GM21526 (cell line): ENCODE data around the gene TGFBR3.

Source experiments
- ATAC-seq: cut with Tn5 transposase; IDR thresholded peaks from one replicate; pipeline ENCODE4 v1.9.1; 2021; ENCODE audit warnings: moderate library complexity; ENCODE audit not compliant: unreplicated experiment, low FRiP score

TGFBR3 gene

DNA sequence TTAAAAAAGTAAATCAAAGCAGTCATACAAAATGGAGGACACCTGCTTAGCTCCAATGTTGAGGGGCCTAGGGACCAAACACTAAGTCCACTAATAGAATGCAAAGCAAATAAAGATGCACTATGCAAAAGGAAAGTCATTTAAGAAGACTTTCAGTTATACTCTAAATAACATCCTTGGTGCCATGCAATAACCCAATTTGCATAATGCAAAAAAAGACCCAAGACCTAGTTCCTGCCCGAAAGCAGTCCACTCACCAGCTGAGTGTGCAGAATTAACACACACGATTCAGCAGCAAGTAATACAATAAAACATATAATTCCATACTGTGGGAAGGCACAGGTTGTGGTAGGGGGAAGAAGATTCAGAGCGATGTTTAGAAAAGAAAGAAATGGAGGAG lies 101.8 kb downstream of the TGFBR3 start:
- no peak for ATAC-seq

DNA sequence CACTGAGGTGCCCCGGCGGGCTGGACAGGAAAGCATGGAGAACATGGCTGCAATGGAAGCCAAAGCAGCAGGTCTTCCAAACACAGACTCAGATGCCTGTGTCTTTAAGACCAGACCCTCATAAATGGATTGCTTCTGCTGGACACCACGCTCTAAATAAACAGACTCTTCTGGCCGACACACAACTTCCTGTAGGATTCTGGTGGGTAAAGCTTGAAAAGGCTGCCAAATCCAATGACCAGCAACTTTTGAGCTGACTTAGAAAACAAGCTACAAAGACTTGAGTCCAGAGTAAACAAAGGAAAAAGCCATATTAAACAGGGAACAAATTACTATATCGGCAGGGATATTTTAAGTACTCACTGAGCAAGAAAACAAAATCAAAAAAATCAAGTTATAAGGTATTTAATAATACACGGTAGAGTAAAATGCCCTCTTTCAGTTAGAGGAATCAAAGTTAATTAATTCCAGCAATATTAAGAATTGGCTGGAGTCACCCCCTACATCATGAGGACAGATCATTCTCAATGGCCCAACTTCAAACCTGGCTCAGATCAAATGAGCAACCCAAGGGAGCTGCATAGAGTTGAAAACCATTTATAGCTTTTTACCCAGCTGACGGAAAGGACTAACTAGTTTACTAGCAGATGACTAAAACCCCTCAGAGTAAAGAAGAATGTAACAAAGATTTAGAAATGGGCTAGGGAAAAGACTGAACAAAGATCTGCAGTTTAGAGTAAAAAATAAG lies 102.4 kb downstream of the TGFBR3 start:
- ATAC-seq = no peak

DNA sequence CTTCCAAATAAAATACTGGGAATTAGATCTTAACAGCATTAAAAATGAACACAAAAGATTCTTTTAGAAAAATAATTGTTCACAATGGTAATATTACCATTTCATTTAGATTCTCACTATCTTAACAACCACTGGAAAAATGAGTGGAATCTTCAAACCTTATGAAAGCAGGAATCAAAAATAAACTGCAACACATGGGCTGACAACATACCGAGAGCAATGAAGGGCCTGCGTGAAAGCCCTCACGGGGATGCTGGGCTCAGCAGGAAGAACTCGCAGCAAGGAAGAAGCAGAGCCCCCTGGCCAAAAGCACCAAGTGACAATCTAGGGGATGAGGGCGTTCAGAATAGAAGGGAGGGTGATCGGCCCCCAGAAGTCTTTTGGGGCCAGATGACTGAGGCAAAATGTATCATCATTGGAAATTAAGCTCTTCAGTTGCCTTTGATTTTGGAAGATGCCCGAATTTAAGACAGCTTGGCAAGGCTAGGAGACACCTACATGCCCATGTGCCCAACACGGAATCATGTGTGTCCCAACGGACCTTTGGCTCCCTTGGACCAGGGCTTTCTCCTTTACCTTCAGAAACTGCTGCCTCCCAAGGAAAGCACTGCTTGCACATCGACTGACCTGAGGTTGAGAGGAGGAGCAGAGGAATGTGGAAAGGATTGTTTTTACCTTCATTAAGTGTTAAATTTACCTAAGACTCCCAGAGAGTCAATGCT lies 103.9 kb downstream of the TGFBR3 start:
- ATAC-seq = no peak

DNA sequence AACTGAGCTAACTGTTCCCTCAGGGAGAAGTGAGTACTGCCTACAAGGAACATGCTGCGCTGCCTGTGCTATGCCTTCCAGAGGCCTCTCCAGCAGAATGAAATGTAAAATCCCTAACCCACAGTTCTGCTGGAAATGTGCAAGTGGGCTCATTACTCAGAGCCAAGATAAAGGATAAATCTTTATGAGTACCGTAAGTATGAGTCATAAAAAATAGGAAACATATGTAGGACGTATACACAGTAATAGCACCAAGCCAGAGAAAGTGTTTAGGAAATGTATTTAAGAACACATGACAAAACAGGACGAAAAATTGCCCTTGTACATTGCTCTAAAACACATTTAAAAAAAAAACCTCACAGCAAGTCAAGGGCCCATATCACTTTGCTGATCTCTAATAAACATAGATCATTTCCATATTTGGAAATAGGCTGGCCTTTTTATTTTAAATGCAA lies 104.6 kb downstream of the TGFBR3 start:
- ATAC-seq = no peak

DNA sequence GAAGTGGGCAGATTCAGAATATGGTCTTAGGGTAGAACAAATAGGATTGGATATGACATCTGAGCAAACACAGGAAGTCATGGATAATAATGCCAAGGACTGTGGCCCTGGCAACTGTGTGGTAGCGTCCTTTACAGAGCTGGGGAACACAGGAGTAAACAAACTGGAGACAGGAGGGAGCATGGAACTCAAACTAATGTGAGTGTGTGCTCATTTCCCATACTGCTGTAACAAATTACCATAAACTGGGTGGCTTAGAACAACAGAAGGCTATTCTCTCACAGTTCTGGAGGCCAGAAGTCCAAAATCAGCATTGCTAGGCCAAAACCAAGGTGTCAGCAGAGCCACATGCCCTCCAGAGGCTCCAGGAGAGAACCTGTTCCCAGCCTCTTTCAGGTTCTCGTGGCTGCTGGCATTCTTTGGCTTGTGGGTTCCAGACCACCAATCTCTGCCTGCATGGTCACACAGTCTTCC lies 106.4 kb downstream of the TGFBR3 start:
- no peak for ATAC-seq

DNA sequence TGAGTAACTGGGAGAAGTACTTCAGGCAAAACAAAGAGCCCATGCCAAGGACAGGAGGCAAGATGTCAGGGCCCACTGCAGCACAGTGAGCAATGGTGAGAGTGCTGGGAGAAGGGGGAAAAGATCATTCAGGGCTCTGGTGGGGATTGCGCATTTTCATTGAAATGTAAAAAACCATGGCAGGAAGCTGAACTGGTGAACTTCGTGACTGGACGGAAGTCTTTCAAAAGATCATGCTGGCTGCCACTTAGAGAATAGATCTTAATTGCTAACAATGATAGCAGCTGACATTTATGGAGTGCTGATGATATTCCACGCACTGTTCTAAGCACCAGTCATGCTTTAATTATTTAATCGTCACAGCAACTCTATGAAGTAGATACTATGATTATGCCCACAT lies 107.0 kb downstream of the TGFBR3 start:
- ATAC-seq = no peak

DNA sequence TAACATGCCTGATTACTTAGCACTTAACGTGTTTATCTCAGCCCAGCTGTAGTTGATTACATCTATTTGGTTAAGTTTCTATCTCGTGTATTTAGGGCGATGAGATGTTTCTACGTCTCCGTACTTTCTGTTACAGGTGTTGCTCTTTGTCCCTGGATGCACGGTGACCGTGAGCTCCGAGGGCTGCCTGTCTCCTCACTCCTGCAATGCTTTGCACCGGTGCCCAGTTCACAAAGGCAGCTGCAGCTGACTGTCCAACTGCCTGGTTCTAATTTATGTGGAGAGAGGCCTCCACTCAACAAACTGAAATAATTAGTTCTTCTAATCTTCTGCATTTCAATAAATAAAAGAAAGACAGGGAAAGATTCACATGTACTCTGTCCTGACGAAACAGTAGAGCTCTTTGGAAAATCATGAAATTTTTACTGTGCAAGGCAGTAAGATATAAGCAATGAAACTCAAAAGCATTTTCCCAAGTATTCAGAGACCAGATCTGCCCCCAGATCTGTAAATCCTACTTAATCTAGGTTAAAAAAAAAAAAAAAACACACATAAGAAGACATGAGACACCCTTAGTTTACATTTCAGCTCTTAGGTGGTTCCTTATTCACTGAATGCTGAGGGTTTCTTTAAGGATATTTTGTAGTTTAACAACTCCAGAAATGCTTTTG lies 108.2 kb downstream of the TGFBR3 start:
- ATAC-seq = no peak

DNA sequence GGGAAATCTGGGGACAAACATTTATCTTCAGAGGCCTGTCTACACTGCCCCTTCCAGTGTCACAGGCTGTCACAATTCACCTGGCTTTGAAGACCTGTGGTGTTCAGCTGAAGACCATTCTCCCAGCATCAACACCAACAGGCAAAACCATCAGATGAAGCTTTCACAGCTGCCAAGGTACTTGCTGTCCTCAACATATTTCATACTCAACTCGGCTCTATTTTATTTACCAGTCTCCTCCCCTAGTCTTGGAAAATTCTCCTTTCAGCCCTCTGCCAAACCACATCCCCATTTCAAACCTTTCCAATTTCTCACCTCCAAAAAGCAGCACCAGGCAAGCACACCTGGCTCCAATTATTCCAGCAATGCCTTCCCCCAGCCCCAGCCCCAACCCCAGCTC lies 108.8 kb downstream of the TGFBR3 start:
- ATAC-seq = no peak

DNA sequence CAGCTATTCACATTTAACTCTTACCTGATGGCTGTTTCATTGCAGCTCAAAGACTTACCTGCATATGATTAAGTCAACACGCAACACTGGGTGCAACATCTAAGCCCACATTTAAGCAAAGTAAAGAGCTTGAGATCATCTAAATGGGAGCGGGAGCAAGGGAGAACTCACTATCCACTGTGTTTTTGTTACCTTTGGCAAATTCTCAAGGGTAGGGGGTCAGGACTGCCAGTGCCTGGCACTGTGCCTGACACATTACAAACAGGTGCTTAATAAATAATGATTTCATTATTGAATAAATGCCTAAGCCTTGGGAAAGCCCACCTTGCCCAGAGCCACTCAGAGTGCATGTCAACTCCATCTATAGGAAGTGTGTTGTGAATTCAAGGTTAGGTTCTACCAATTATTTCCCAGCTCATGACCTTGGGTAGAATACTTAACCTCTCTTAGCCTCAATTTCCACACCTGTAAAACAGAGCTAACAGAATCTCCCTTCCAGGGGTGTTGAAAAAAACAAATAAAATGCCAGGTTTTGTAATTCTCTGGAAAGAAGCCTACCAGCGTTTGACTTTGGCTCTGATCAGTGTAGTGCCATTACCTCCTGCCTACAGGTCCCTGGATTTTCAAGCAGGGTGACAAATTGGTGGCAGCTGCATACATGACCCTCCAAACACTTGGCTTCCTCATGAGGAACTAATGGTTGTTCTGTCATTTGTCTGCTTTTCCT lies 109.7 kb downstream of the TGFBR3 start:
- ATAC-seq = no peak

DNA sequence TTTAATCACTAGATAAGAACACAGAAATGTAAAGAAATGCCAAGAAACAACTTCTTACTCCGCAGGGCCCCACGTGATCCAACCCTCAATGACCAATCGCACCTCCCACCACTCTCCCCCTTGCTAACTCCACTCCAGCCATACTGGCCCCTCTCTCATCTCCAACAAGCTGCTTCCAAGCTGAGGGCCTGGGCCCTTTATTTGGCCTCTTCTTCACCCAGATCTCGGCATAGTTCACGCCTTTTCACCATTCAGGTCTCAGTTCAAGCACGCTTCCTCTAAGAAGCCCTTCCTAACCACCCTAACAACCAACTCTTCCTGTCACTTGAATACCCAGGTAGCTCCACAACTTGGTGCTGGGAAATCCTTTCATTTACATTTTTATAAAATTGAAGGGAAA lies 110.7 kb downstream of the TGFBR3 start:
- ATAC-seq = no peak

DNA sequence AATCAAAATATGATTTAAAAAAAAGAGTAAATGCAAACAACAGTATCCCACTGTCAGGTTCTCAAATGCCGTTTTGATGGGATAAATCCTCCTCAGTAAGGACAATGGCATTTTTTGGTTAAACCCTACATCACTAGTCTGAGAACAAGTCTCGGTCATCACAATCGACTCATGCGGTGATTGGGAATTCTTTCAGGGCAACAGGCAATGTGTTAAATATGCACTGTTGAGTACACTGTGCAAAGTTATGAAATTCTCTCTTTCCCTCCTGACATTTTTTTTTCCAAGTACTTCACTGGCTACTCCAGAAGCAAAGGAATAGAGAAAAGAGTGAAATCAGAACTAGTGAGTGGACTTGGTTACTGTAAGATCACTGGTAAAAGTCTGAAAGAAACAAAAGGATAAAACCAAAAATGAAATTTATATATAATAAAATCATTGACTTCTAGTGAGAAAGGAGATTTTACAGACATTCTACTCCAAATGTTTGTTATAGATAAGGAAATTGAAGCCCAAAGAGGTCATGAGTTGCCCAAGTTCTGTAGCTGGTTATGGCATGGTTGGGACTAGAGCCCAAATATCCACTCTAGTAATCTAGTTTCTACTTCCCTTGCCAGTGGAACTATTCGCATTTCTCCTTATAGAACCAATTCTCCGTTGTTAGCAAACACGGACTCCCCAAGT lies 111.3 kb downstream of the TGFBR3 start:
- no peak for ATAC-seq

DNA sequence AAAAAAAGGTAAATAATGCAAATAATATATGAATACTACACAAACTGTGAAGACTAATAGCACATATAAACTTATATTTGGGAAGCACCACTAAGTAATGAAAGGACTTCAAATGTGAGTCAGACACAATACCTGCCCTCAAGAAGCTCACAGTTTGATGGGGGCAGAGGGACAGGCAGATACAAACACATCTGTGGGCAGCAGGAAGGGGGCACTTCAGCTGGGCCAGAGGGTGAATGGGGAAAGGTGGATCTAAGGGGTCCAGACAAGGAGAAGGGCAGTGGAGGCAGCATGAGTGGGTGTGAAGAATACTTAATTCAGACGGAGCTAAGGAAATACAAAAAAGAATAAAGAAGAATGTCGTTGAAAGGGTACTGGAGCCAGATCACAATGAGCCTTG lies 114.2 kb downstream of the TGFBR3 start:
- ATAC-seq = no peak

DNA sequence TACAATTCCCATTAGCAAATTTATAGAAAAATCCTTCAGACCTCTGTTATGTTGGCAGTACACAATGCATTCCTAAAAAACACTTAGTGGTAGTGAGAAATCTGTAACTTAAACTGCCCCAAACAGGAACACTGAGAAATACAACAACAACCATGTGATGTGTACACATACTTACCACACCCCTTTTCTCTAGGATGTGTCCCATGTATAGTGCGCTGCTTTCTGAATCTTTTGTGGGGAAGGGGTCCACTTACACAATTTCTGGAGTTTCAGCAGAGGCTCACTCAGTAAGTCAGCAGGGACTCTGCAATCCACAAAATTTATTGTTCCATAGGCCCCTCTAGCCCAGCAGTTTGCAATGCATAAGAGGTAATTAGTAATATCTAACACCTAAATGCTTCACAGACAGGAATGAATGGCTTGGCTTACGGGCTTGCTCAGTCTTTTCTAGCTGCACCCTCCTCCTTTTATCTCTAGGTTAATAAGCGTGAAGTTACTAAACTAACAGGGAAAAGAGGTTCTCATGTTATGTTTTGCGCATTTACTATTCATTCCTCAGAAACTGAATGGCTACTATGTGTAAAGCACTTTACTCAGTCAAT lies 115.2 kb downstream of the TGFBR3 start:
- no peak for ATAC-seq

DNA sequence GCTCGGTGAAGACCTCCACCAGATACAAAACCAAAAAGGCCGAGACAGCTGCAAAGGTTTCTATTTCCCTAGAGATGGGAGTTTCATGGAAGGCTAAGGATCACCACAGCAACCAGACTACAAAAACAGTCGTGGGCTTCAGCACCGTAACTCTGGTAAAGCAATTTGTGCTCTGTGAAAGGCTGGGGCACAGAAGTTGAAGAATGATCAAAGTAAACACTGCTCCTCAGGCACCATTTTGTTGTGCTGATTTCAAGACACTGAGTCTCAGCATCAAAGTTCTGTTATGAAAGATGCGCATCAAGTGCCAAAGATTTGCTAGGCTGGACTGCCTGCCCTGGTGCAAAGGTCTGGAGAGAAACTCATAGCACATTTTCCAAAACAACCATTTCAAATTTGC lies 116.2 kb downstream of the TGFBR3 start:
- no peak for ATAC-seq

DNA sequence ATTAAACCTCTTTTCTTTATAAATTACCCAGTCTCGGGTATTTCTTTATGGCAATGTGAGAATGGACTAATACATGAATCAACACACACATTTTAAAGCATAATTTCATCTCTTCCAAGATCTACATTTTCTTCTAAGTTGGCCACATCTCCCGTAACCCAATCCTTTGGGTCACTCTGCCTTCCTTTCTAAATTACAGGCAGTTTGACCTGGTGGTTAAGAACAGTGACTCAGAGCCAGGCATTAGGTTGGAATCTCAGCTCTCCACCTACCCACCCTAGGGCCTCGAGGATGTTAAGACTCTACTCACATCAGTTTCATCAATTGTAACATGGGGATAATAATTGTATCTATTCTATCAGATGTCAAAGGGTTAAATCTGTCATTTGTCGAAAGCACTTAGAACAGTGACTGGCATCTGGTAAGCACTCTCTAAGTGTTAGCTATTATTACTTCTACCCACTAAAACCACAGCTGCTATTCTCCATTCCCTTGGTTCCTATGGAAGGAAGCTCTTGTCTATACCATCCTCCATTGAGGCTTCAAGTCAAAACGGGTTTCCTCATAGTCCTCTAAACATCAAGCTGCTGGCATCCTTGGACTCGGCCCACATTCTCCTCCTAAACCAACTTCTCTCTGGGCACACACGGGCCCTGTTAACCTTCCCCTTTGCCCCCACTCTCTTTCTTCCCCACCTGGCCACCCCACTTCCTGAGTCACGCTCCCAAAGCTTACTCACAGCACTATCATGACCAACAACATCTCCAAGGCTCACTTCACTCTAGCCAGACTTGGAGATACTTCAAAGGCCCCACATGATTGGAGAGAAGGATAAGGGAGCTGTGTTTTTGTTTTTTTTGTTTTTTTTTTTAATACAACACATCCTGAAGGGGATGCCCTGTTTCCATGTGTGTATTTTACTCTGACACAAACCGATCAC lies 116.9 kb downstream of the TGFBR3 start:
- no peak for ATAC-seq

DNA sequence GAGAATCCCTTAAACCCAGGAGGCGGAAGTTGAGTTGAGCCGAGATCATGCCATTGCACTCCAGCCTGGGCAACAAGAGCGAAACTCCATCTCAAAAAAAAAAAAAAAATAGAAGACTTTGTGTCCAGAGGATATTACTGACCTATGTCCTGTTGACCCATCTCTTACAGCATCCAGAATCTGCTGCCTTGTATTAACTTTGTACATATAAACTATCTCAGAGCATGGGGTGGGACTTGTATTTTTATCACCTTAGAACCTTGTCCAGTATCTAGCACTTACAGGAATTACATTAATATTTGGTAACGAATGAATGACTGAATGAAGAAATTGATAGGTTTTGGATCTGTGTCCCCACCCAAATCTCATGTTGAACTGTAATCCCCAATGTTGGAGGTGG lies 117.8 kb downstream of the TGFBR3 start:
- ATAC-seq = no peak

DNA sequence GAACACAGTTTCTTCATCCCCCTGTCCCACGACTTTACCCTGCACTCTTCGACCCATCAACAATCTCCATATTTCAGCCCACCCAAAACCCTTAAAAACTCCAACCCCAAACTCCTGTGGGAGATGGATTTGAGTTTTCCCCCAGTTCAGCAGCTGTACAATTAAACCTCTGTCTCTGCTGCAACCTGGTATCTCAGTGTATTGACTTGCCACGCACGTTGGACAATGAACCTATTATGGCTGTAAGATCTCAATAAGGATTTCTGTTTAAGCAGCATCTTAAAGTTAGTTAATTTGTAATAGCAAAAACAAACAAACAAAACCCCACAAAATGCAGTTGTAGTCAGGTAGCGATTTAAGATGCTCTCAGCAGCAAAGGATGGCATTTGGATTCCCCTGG lies 119.1 kb downstream of the TGFBR3 start:
- ATAC-seq = no peak

DNA sequence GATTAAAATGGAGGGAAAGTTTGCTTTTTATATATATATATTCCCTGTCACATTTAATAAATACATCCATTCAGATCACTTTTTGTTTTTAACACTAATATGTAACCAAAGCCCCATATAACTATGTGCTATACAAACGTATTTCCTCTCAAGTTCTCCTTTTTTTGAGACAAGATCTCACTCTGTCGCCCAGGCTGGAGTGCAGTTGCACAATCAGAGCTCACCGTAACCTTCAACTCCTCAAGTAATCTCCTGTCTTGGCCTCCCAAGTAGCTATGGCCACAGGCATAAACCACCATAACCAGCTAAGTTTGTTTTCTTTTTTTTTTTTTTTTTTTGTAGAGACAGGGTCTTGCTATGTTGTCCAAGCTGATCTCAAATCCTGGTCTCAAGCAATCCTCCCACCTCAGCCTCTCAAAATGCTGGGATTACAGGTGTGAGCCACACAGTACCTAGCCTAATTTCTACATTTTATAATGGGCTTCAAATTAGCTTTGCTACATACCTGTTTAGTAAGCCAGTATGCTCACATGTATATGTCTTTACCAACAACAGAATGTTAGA lies 120.0 kb downstream of the TGFBR3 start:
- ATAC-seq = no peak
